ENCODE results near the gene KL. TPM values are rescaled to one million over a fixed set of nuclear protein-coding genes. Genes with fewer than 3 reads are reported as not detected.

The KL gene
- total RNA-seq, 1 experiment from 2014 or later, result 1.3 TPM

GRCh38 chr13:33083054-33083453 is 66.8 kb downstream of the KL start:
- CTCF ChIA-PET, result no interaction called here
- H3K36me3 Mint-ChIP-seq (ENCODE audit: insufficient read depth, unreplicated experiment), result no peaks in the 10 kb centered on the region
- no peak overlapping the region for H3K4me3 ChIP-seq (ENCODE audit: low read depth, low read length)
- no TSS peak for BruUV-seq (replicated peaks)
- no peak for DNase-seq
- no peaks in the 10 kb centered on the region for H3K9me3 ChIP-seq
- no peaks in the 10 kb centered on the region for H3K27me3 Mint-ChIP-seq (ENCODE audit: insufficient read depth, unreplicated experiment)
- no peaks in the 10 kb centered on the region for H3K4me1 Mint-ChIP-seq (ENCODE audit: low read depth, unreplicated experiment)
- H3K27ac Mint-ChIP-seq (ENCODE audit: unreplicated experiment), result no peak overlapping the region
- no peaks in the 10 kb centered on the region for H3K36me3 ChIP-seq (ENCODE audit: control insufficient read depth, insufficient read depth, low read length)
- H3K9me3 Mint-ChIP-seq (ENCODE audit: unreplicated experiment), result no peaks in the 10 kb centered on the region
- H3K27me3 ChIP-seq (replicated peaks; ENCODE audit: control insufficient read depth, insufficient read depth, low read length), result no peaks in the 10 kb centered on the region
- TF ChIP-seq CTCF (IDR thresholded peaks at IDR 0.05; ENCODE audit: insufficient read depth in 1 of 2, low read depth in 1 of 2, low read length in 1 of 2, severe bottlenecking in 1 of 2, unreplicated experiment in 1 of 2), result no peak
- no peaks in the 10 kb centered on the region for H3K4me1 ChIP-seq
- POLR2A ChIA-PET, result no interaction called here
- intact Hi-C loops (cut with micrococcal nuclease; ENCODE audit: unreplicated experiment), result no loop called here
- H3K4me3 Mint-ChIP-seq (ENCODE audit: unreplicated experiment), result no peak overlapping the region

GRCh38 chr13:33087091-33087490 is 70.9 kb downstream of the KL start:
- Histone ChIP-seq H3K27me3 (replicated peaks; ENCODE audit: control insufficient read depth, insufficient read depth, low read length) (no peaks in the 10 kb centered on the region), H3K4me1 (peaks cover 25% of the 10 kb centered on the region), H3K36me3 (ENCODE audit: control insufficient read depth, insufficient read depth, low read length) (no peaks in the 10 kb centered on the region), H3K4me3 (ENCODE audit: low read depth, low read length) (no peak overlapping the region), H3K9me3 (no peaks in the 10 kb centered on the region)
- Mint-ChIP-seq H3K4me3 (ENCODE audit: unreplicated experiment) (no peak overlapping the region), H3K27ac (ENCODE audit: unreplicated experiment) (no peak overlapping the region), H3K4me1 (ENCODE audit: low read depth, unreplicated experiment) (peaks cover 24% of the 10 kb centered on the region), H3K9me3 (ENCODE audit: unreplicated experiment) (peaks cover 6% of the 10 kb centered on the region), H3K36me3 (ENCODE audit: insufficient read depth, unreplicated experiment) (no peaks in the 10 kb centered on the region), H3K27me3 (ENCODE audit: insufficient read depth, unreplicated experiment) (no peaks in the 10 kb centered on the region)
- ChIA-PET CTCF (no interaction called here), POLR2A (no interaction called here)
- no peak for TF ChIP-seq CTCF (IDR thresholded peaks at IDR 0.05; ENCODE audit: insufficient read depth in 1 of 2, low read depth in 1 of 2, low read length in 1 of 2, severe bottlenecking in 1 of 2, unreplicated experiment in 1 of 2)
- DNase-seq, result no peak
- intact Hi-C loops (cut with micrococcal nuclease; ENCODE audit: unreplicated experiment), result no loop called here
- BruUV-seq (replicated peaks), result no TSS peak

DNA sequence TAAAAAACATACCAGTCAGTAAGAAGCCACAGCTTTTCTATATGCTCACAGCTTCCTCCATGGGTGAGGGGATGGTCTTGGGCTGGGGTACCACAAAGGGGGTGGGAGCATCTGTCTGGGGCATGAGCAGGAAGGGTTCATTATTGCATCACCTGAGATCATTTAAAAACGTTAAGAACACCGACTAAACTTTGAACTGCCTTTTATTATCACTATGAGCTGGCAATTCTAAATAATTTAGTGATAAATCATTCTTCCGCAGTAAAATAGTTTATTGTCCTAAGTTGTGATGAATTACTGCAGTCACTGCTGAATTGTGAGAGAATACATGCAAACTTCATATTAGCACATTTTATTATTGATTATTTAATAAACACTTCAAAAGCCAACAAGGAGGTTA is 71.6 kb downstream of the KL start:
- Histone ChIP-seq H3K36me3 (ENCODE audit: control insufficient read depth, insufficient read depth, low read length) (no peaks in the 10 kb centered on the region), H3K4me1 (peaks cover 32% of the 10 kb centered on the region), H3K4me3 (ENCODE audit: low read depth, low read length) (no peak overlapping the region), H3K9me3 (no peaks in the 10 kb centered on the region), H3K27me3 (replicated peaks; ENCODE audit: control insufficient read depth, insufficient read depth, low read length) (no peaks in the 10 kb centered on the region)
- DNase-seq, result no peak
- BruUV-seq (replicated peaks), result no TSS peak
- H3K27ac Mint-ChIP-seq (ENCODE audit: unreplicated experiment), result no peak overlapping the region
- ChIA-PET CTCF (no interaction called here), POLR2A (no interaction called here)
- H3K4me3 Mint-ChIP-seq (ENCODE audit: unreplicated experiment), result no peak overlapping the region
- peaks cover 10% of the 10 kb centered on the region for H3K9me3 Mint-ChIP-seq (ENCODE audit: unreplicated experiment)
- intact Hi-C loops (cut with micrococcal nuclease; ENCODE audit: unreplicated experiment), result no loop called here
- H3K27me3 Mint-ChIP-seq (ENCODE audit: insufficient read depth, unreplicated experiment), result no peaks in the 10 kb centered on the region
- TF ChIP-seq CTCF (IDR thresholded peaks at IDR 0.05; ENCODE audit: insufficient read depth in 1 of 2, low read depth in 1 of 2, low read length in 1 of 2, severe bottlenecking in 1 of 2, unreplicated experiment in 1 of 2), result no peak
- no peaks in the 10 kb centered on the region for H3K36me3 Mint-ChIP-seq (ENCODE audit: insufficient read depth, unreplicated experiment)
- H3K4me1 Mint-ChIP-seq (ENCODE audit: low read depth, unreplicated experiment), result peaks cover 31% of the 10 kb centered on the region
